Measurements from ENCODE around the gene CLEC4F. TPM values are rescaled to one million over a fixed set of nuclear protein-coding genes. Genes with fewer than 3 reads are reported as not detected.

The CLEC4F gene
- total RNA-seq, 1 experiment from 2014 or later = not detected

- DNase-seq = no peak
- Histone ChIP-seq H2AFZ (ENCODE audit: low read length) (no peak overlapping the region), H3K23ac (ENCODE audit: insufficient read length, low read depth, low read length) (no peak overlapping the region), H3K4me1 (ENCODE audit: insufficient read depth, low read length) (no peaks in the 10 kb centered on the region), H3K79me2 (ENCODE audit: insufficient read depth, low read length) (no peaks in the 10 kb centered on the region), H3K27ac (ENCODE audit: insufficient read length, low read depth, low read length) (no peak overlapping the region), H3K23me2 (ENCODE audit: insufficient read length, low read depth, low read length, poor library complexity, severe bottlenecking) (no peaks in the 10 kb centered on the region), H4K8ac (replicated peaks; ENCODE audit: insufficient read length, low read depth, low read length) (no peak overlapping the region), H2BK20ac (ENCODE audit: low read depth, low read length, poor library complexity, severe bottlenecking) (no peak overlapping the region), H3K9me3 (ENCODE audit: control insufficient read depth, low read depth, low read length) (no peaks in the 10 kb centered on the region), H2BK15ac (ENCODE audit: low read depth, low read length) (no peak overlapping the region), H4K5ac (ENCODE audit: insufficient read length, low read depth, low read length) (no peak overlapping the region), H3K4ac (ENCODE audit: low read depth, low read length) (no peak overlapping the region), H3K4me2 (ENCODE audit: insufficient read depth, insufficient read length, low read length) (no peak overlapping the region), H3K14ac (ENCODE audit: insufficient read depth, low read length) (no peak overlapping the region), H3K79me1 (ENCODE audit: insufficient read depth, low read depth, low read length, poor library complexity, severe bottlenecking) (no peaks in the 10 kb centered on the region), H3K27me3 (ENCODE audit: insufficient read depth, low read length) (peaks cover 4% of the 10 kb centered on the region; the same call in 1 of the 2 replicates), H3T11ph (ENCODE audit: low read length) (no peak overlapping the region), H2BK12ac (ENCODE audit: insufficient read length, low read depth, low read length) (no peak overlapping the region), H3K18ac (ENCODE audit: insufficient read length, low read depth, low read length) (no peak overlapping the region), H2BK5ac (ENCODE audit: insufficient read length, low read length) (no peak overlapping the region), H2BK120ac (ENCODE audit: low read depth, low read length, poor library complexity, severe bottlenecking) (no peak overlapping the region), H2AK5ac (ENCODE audit: insufficient read length, low read length) (no peak overlapping the region), H4K20me1 (ENCODE audit: control insufficient read depth, insufficient read depth, insufficient read length) (peaks cover 2% of the 10 kb centered on the region), H4K91ac (ENCODE audit: insufficient read length, low read depth, low read length) (no peak overlapping the region), H3K56ac (ENCODE audit: insufficient read length, low read depth, low read length) (no peak overlapping the region), H3K9ac (ENCODE audit: extremely low read depth, insufficient read length, low read length) (no peak overlapping the region)
- no peak overlapping the region for H3K4me3 Mint-ChIP-seq
- WGBS (ENCODE audit: extremely low coverage, insufficient read length, low lambda C conversion rate) = no CpG with 5 or more reads among the region's 2 CpGs
- no peak for TF ChIP-seq CTCF (conservative IDR thresholded peaks at IDR 0.05)
- peaks cover 96% of the 10 kb centered on the region for H3K27me3 Mint-ChIP-seq (ENCODE audit: low read depth)
- peaks cover 7 to 9% (median 8%) of the 10 kb centered on the region in 3 experiments; a peak in 6 of 7 replicates for H3K36me3 Mint-ChIP-seq (ENCODE audit: insufficient read depth in 1 of 3, low read depth in 3 of 3)
- peaks cover 8 to 13% of the 10 kb centered on the region in 2 experiments for H3K4me1 Mint-ChIP-seq
- H3K9me3 Mint-ChIP-seq = peaks cover 9 to 17% of the 10 kb centered on the region in 2 experiments
- no peak overlapping the region for H3K27ac Mint-ChIP-seq
Observed at GRCh38 chr2:70797506-70797905, 22.9 kb downstream of the CLEC4F start.
